Activated CD8-positive, alpha-beta T cell treated with anti-CD3 and anti-CD28 coated beads for 36 hours (primary cell): ENCODE data around the gene SLC35A2. TPM values are rescaled to one million over a fixed set of nuclear protein-coding genes. Genes with fewer than 3 reads are reported as not detected.

ENCODE experiments used
- ATAC-seq: fragments of 200-7000 bp; cut with Tn5 transposase; one replicate; pipeline ENCODE4 v1.10.0; 2021; ENCODE audit warnings: mild to moderate bottlenecking, moderate library complexity
- CTCF ChIA-PET: fragments of 350-600 bp; sonication (Branson Sonifier 250); formaldehyde crosslinking; loops from one replicate; lab custom pipeline; 2021; ENCODE audit warnings: antibody characterized with exemption; lab: Charles Lee
- POLR2A ChIA-PET: fragments of 350-600 bp; sonication (Branson Sonifier 250); formaldehyde crosslinking; loops from one replicate; lab custom pipeline; 2021; ENCODE audit warnings: antibody characterized with exemption; lab: Charles Lee
- DNase-seq: peaks from one replicate; pipeline ENCODE4 v3.0.0-alpha.2; 2020
- H3K27ac Mint-ChIP-seq: one replicate; pipeline ENCODE4 v1.8.0; 2021; ENCODE audit warnings: mild to moderate bottlenecking, mixed read lengths
- H3K27me3 Mint-ChIP-seq: one replicate; pipeline ENCODE4 v1.8.0; 2021; ENCODE audit warnings: mixed read lengths
- H3K36me3 Mint-ChIP-seq: one replicate; pipeline ENCODE4 v1.8.0; 2021; ENCODE audit warnings: low read depth, mixed read lengths
- H3K4me1 Mint-ChIP-seq: one replicate; pipeline ENCODE4 v1.8.0; 2021; ENCODE audit warnings: low read depth, mixed read lengths
- H3K4me3 Mint-ChIP-seq: one replicate; pipeline ENCODE4 v1.8.0; 2021; ENCODE audit warnings: mild to moderate bottlenecking, moderate library complexity, mixed read lengths
- H3K9me3 Mint-ChIP-seq: one replicate; pipeline ENCODE4 v1.8.0; 2021; ENCODE audit warnings: mixed read lengths
- CTCF ChIP-seq: fragments of 200-600 bp; IDR thresholded peaks from one replicate; pipeline ENCODE4 v1.8.0; 2022; ENCODE audit warnings: antibody characterized with exemption, mild to moderate bottlenecking
- intact Hi-C: fragments of 100-400 bp; cut with micrococcal nuclease; formaldehyde crosslinking; loops from one replicate; pipeline ENCODE4 v1.10.0; 2022
- total RNA-seq, 2 experiments: library from RNA; stranded (reverse); gene quantifications; one replicate each; pipeline ENCODE4 v1.2.3, GENCODE V29; 2021

Gene SLC35A2
- total RNA-seq, 2 experiments from 2014 or later = 14.7 to 15.0 TPM

- Mint-ChIP-seq H3K4me3 (no peak overlapping the region), H3K27ac (no peak overlapping the region), H3K9me3 (no peaks in the 10 kb centered on the region), H3K36me3 (peaks cover 11% of the 10 kb centered on the region), H3K4me1 (peaks cover 6% of the 10 kb centered on the region), H3K27me3 (no peaks in the 10 kb centered on the region)
- ChIA-PET POLR2A (interaction anchor here (0.7 to 2.4 kb wide), 2 partner anchors 7 to 306 kb away, joined by 3 to 9 read pairs; partner anchors contain the start of gene SLC35A2), CTCF (no interaction called here)
- TF ChIP-seq CTCF = no peak
- DNase-seq = no peak
- intact Hi-C loops = no loop called here
- no peak for ATAC-seq
Measured at GRCh38 chrX:48904626-48905025, 6.8 kb downstream of the SLC35A2 start.

GRCh38 chrX:48904180-48904579 is 7.3 kb downstream of the SLC35A2 start:
- Mint-ChIP-seq H3K36me3 (peaks cover 11% of the 10 kb centered on the region), H3K27me3 (no peaks in the 10 kb centered on the region), H3K4me3 (no peak overlapping the region), H3K9me3 (no peaks in the 10 kb centered on the region), H3K4me1 (peaks cover 10% of the 10 kb centered on the region), H3K27ac (no peak overlapping the region)
- CTCF ChIA-PET = no interaction called here
- ATAC-seq = no peak
- intact Hi-C loops = no loop called here
- POLR2A ChIA-PET = interaction anchor here (0.7 to 2.4 kb wide), 4 partner anchors 8 to 306 kb away, joined by 3 to 9 read pairs (median 4); partner anchors contain the start of gene SLC35A2
- no peak for DNase-seq
- TF ChIP-seq CTCF = no peak

- H3K27ac Mint-ChIP-seq = no peak overlapping the region
- no peaks in the 10 kb centered on the region for H3K27me3 Mint-ChIP-seq
- H3K4me3 Mint-ChIP-seq = no peak overlapping the region
- ChIA-PET POLR2A (interaction anchor here (1.1 to 2.4 kb wide), 6 partner anchors 9 to 49 kb away, joined by 3 to 9 read pairs (median 5); partner anchors contain the start of gene SLC35A2), CTCF (no interaction called here)
- intact Hi-C loops = no loop called here
- ATAC-seq (no peak), DNase-seq (no peak)
- TF ChIP-seq CTCF = no peak
- H3K36me3 Mint-ChIP-seq = peaks cover 11% of the 10 kb centered on the region
- no peaks in the 10 kb centered on the region for H3K9me3 Mint-ChIP-seq
- peaks cover 10% of the 10 kb centered on the region for H3K4me1 Mint-ChIP-seq
Measured at GRCh38 chrX:48903290-48903689, 8.2 kb downstream of the SLC35A2 start.

GRCh38 chrX:48902776-48903175 is 8.7 kb downstream of the SLC35A2 start:
- H3K9me3 Mint-ChIP-seq = no peaks in the 10 kb centered on the region
- intact Hi-C loops = no loop called here
- no peak for TF ChIP-seq CTCF
- ATAC-seq = no peak
- DNase-seq = no peak
- no peak overlapping the region for H3K27ac Mint-ChIP-seq
- ChIA-PET POLR2A (interaction anchor here (0.9 to 2.4 kb wide), 7 partner anchors 9 to 50 kb away, joined by 3 to 9 read pairs (median 4); partner anchors contain the start of gene SLC35A2), CTCF (no interaction called here)
- peaks cover 11% of the 10 kb centered on the region for H3K36me3 Mint-ChIP-seq
- H3K4me1 Mint-ChIP-seq = peaks cover 12% of the 10 kb centered on the region
- H3K27me3 Mint-ChIP-seq = no peaks in the 10 kb centered on the region
- no peak overlapping the region for H3K4me3 Mint-ChIP-seq

- Mint-ChIP-seq H3K9me3 (no peaks in the 10 kb centered on the region), H3K27me3 (no peaks in the 10 kb centered on the region), H3K4me1 (peaks cover 12% of the 10 kb centered on the region), H3K27ac (no peak overlapping the region), H3K36me3 (peaks cover 13% of the 10 kb centered on the region), H3K4me3 (no peak overlapping the region)
- TF ChIP-seq CTCF = no peak
- no peak for ATAC-seq
- ChIA-PET POLR2A (interaction anchor here (0.9 to 2.4 kb wide), 5 partner anchors 9 to 53 kb away, joined by 3 to 12 read pairs (median 3); partner anchors contain the start of gene SLC35A2), CTCF (no interaction called here)
- DNase-seq = no peak
- intact Hi-C loops = no loop called here
Measured at GRCh38 chrX:48902135-48902534, 9.3 kb downstream of the SLC35A2 start.
